Trophoblast cell (in vitro differentiated cells and primary cell): ENCODE results near the gene TRIM32. TPM values are rescaled to one million over a fixed set of nuclear protein-coding genes. Genes with fewer than 3 reads are reported as not detected.
A peak's percentile ranks its signal among the peaks of the same experiment; 100 is the strongest.

Experiments used
- DNase-seq, 2 donors: peaks; one replicate each; pipeline ENCODE4 v3.0.0-alpha.2; 2016
- H2AFZ ChIP-seq: 2 replicates; pipeline ENCODE4 v1.6.1; 2013; ENCODE audit warnings: low read length, moderate library complexity, mild to moderate bottlenecking; ENCODE audit not compliant: insufficient read depth, poor library complexity
- H2AK5ac ChIP-seq: 2 replicates; pipeline ENCODE4 v1.6.1; 2013; ENCODE audit warnings: mild to moderate bottlenecking, low read length
- H2BK120ac ChIP-seq: 2 replicates; pipeline ENCODE4 v1.6.1; 2013; ENCODE audit warnings: low read length, mild to moderate bottlenecking, moderate library complexity; ENCODE audit not compliant: insufficient read depth, poor library complexity
- H2BK12ac ChIP-seq: 2 replicates; pipeline ENCODE4 v1.6.1; 2013; ENCODE audit warnings: mild to moderate bottlenecking, low read length, moderate library complexity
- H2BK5ac ChIP-seq: 2 replicates; pipeline ENCODE4 v1.6.1; 2013; ENCODE audit warnings: low read length, low read depth, moderate library complexity, mild to moderate bottlenecking; ENCODE audit not compliant: poor library complexity
- H3K14ac ChIP-seq: 2 replicates; pipeline ENCODE4 v1.6.1; 2013; ENCODE audit warnings: mild to moderate bottlenecking, low read length
- H3K18ac ChIP-seq: 2 replicates; pipeline ENCODE4 v1.6.1; 2013; ENCODE audit warnings: mild to moderate bottlenecking, low read length
- H3K23ac ChIP-seq: 2 replicates; pipeline ENCODE4 v1.6.1; 2013; ENCODE audit warnings: low read length
- H3K27ac ChIP-seq: 2 replicates; pipeline ENCODE4 v1.5.1; 2013; ENCODE audit warnings: low read depth, mild to moderate bottlenecking, inconsistent platforms, low read length, moderate library complexity
- H3K27me3 ChIP-seq: 2 replicates; pipeline ENCODE4 v1.6.1; 2013; ENCODE audit warnings: inconsistent platforms, mild to moderate bottlenecking, low read length, moderate library complexity; ENCODE audit not compliant: insufficient read depth
- H3K36me3 ChIP-seq, 2 experiments: 1 replicate in 1 of 2; 2 replicates in 1 of 2; pipeline ENCODE4 v1.6.1; 2013; ENCODE audit warnings: low read length in 2 of 2, mild to moderate bottlenecking in 2 of 2, moderate library complexity in 1 of 2; ENCODE audit not compliant: insufficient read depth in 2 of 2, control insufficient read depth in 1 of 2
- H3K4ac ChIP-seq: 2 replicates; pipeline ENCODE4 v1.6.1; 2013; ENCODE audit warnings: low read depth, mild to moderate bottlenecking, low read length, moderate library complexity
- H3K4me1 ChIP-seq, 2 experiments: 1 replicate in 1 of 2; 2 replicates in 1 of 2; pipeline ENCODE4 v1.6.1; 2013; ENCODE audit warnings: low read length in 2 of 2, mild to moderate bottlenecking in 2 of 2, moderate library complexity in 1 of 2; ENCODE audit not compliant: insufficient read depth in 2 of 2, control insufficient read depth in 1 of 2
- H3K4me2 ChIP-seq: 2 replicates; pipeline ENCODE4 v1.6.1; 2013; ENCODE audit warnings: inconsistent platforms, mild to moderate bottlenecking, low read length, moderate library complexity
- H3K4me3 ChIP-seq: 2 replicates; pipeline ENCODE4 v1.5.1; 2013; ENCODE audit warnings: mild to moderate bottlenecking, low read depth, low read length, inconsistent platforms
- H3K79me1 ChIP-seq: one replicate; pipeline ENCODE4 v1.6.1; 2013; ENCODE audit warnings: low read length
- H3K79me2 ChIP-seq: 2 replicates; pipeline ENCODE4 v1.6.1; 2013; ENCODE audit warnings: low read length, mild to moderate bottlenecking; ENCODE audit not compliant: control insufficient read depth, insufficient read depth, poor library complexity
- H3K9ac ChIP-seq: 2 replicates; pipeline ENCODE4 v1.6.1; 2013; ENCODE audit warnings: mild to moderate bottlenecking, low read length
- H3K9me3 ChIP-seq: 2 replicates; pipeline ENCODE4 v1.6.1; 2013; ENCODE audit warnings: low read depth, mild to moderate bottlenecking, control low read depth, inconsistent platforms, low read length; ENCODE audit not compliant: insufficient read depth
- H4K12ac ChIP-seq: 2 replicates; pipeline ENCODE4 v1.6.1; 2013; ENCODE audit warnings: low read depth, mild to moderate bottlenecking, low read length, moderate library complexity
- H4K8ac ChIP-seq: 2 replicates; pipeline ENCODE4 v1.6.1; 2013; ENCODE audit warnings: low read depth, mild to moderate bottlenecking, low read length, moderate library complexity
- H4K91ac ChIP-seq: one replicate; pipeline ENCODE4 v1.6.1; 2013; ENCODE audit warnings: low read depth, mild to moderate bottlenecking, low read length, moderate library complexity
- whole genome bisulfite sequencing: extraction: QIAGEN DNeasy Blood & Tissue Kit; methylation state at CpG from one replicate; pipeline ENCODE4 v1.1.7; 2013; ENCODE audit warnings: missing lambda C conversion rate; ENCODE audit not compliant: insufficient read length, insufficient coverage; ENCODE audit errors: extremely low coverage; 5-methylcytosine and 5-hydroxymethylcytosine counted together
- polyA plus RNA-seq: library from polyadenylated mRNA; stranded (reverse); fragments of 200-250 nt; gene quantifications from 2 replicates; pipeline ENCODE4 v1.2.3, GENCODE V29; 2013

The TRIM32 gene, protein sequence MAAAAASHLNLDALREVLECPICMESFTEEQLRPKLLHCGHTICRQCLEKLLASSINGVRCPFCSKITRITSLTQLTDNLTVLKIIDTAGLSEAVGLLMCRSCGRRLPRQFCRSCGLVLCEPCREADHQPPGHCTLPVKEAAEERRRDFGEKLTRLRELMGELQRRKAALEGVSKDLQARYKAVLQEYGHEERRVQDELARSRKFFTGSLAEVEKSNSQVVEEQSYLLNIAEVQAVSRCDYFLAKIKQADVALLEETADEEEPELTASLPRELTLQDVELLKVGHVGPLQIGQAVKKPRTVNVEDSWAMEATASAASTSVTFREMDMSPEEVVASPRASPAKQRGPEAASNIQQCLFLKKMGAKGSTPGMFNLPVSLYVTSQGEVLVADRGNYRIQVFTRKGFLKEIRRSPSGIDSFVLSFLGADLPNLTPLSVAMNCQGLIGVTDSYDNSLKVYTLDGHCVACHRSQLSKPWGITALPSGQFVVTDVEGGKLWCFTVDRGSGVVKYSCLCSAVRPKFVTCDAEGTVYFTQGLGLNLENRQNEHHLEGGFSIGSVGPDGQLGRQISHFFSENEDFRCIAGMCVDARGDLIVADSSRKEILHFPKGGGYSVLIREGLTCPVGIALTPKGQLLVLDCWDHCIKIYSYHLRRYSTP
- polyA plus RNA-seq, result 8.7 and 9.4 TPM in 2 replicates

DNA sequence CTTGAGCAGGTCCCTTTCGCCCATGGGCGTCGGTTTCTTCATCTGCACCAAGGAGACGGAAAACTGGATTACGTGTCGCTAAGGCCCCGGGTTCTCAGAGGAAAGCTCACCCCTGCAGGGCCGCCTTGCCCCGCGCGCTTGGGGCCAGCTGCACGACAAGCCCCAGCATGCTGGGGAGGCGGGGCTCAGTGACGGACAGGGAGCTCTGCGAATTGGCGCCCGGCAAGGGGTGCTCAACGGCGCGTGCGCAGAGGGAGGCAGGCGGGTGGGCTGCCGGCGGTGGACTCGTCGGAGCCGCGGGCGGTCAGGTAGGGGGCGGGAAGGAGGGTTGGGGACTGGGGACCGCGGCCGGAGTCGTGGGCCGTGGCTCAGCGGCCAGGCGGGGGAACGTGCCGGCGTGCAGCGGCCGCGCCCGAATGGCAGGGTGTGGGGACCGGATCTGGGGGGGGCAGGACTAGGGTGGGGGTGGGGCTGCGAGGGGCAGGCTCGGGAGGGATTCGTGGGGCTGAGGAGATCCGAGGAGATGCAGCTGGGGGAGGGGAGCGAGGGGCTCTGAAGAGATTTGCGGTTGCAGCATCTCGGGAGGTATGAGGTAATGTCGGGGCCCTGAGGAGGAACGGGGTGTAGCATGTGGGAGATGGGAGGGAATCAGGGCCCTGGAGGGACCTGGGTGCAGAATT is at the start of gene TRIM32:
TSS of gene TRIM32 (plus strand) at position 232 of the 680 bp plus-strand sequence. CDS start 10,438 bp downstream, outside the sequence.
- H3K4me3 ChIP-seq, result peak within 1 kb of the TSS; percentile 87
- no peaks in the 10 kb centered on the region for H3K36me3 ChIP-seq
- peak within 1 kb of the TSS; percentile 86 for H3K9ac ChIP-seq
- H3K23ac ChIP-seq, result no peak within 1 kb of the TSS
- peak within 1 kb of the TSS; percentile 87 for H3K18ac ChIP-seq
- H3K14ac ChIP-seq, result peak within 1 kb of the TSS; percentile 75
- H3K27me3 ChIP-seq, result no peaks in the 10 kb centered on the region
- peak within 1 kb of the TSS; percentile 18 for H2AK5ac ChIP-seq
- H2BK5ac ChIP-seq, result no peak within 1 kb of the TSS
- peak within 1 kb of the TSS; percentile 3 for H2BK12ac ChIP-seq
- H2BK120ac ChIP-seq, result peak within 1 kb of the TSS; percentile 21
- peak within 1 kb of the TSS; percentile 88 for H4K8ac ChIP-seq
- H3K9me3 ChIP-seq, result no peaks in the 10 kb centered on the region
- peak within 1 kb of the TSS; percentile 88 for H3K4me2 ChIP-seq
- no CpG with 5 or more reads among the region's 54 CpGs for WGBS
- H3K27ac ChIP-seq, result no peak within 1 kb of the TSS
- H3K79me1 ChIP-seq, result peaks cover 2% of the 10 kb centered on the region
- peaks cover 6% of the 10 kb centered on the region for H3K79me2 ChIP-seq
- H3K4ac ChIP-seq, result peak within 1 kb of the TSS; percentile 16
- peak; percentile 80 to 91 for DNase-seq
- H2AFZ ChIP-seq, result peak within 1 kb of the TSS; percentile 9
- peak within 1 kb of the TSS; percentile 21 for H4K12ac ChIP-seq
- H3K4me1 ChIP-seq, result peaks cover 9 to 13% of the 10 kb centered on the region in 2 experiments
- H4K91ac ChIP-seq, result peak within 1 kb of the TSS; percentile 58

GRCh38 chr9:116639251-116639741 is 47.8 kb upstream of the TRIM32 start:
- Histone ChIP-seq H2BK12ac (no peak overlapping the region), H3K4me3 (no peak overlapping the region), H3K27ac (no peak overlapping the region), H3K9ac (no peak overlapping the region), H3K27me3 (no peaks in the 10 kb centered on the region), H3K36me3 (no peaks in the 10 kb centered on the region), H3K79me1 (no peaks in the 10 kb centered on the region), H2BK120ac (no peak overlapping the region), H3K14ac (no peak overlapping the region), H3K23ac (no peak overlapping the region), H3K9me3 (no peaks in the 10 kb centered on the region), H4K12ac (no peak overlapping the region), H2BK5ac (no peak overlapping the region), H3K4me2 (no peak overlapping the region), H3K79me2 (no peaks in the 10 kb centered on the region), H2AFZ (no peak overlapping the region), H3K18ac (no peak overlapping the region), H2AK5ac (no peak overlapping the region), H4K91ac (no peak overlapping the region), H3K4ac (no peak overlapping the region), H4K8ac (no peak overlapping the region), H3K4me1 (no peaks in the 10 kb centered on the region)
- DNase-seq, result no peak

GRCh38 chr9:116641292-116642059 is 45.6 kb upstream of the TRIM32 start:
- Histone ChIP-seq H2AFZ (no peak overlapping the region), H2AK5ac (no peak overlapping the region), H3K4ac (no peak overlapping the region), H3K4me1 (no peaks in the 10 kb centered on the region), H2BK120ac (no peak overlapping the region), H3K9me3 (no peaks in the 10 kb centered on the region), H4K8ac (no peak overlapping the region), H3K4me2 (no peak overlapping the region), H2BK5ac (no peak overlapping the region), H3K23ac (no peak overlapping the region), H3K9ac (no peak overlapping the region), H3K79me2 (no peaks in the 10 kb centered on the region), H3K36me3 (no peaks in the 10 kb centered on the region), H3K27ac (no peak overlapping the region), H3K79me1 (no peaks in the 10 kb centered on the region), H3K18ac (no peak overlapping the region), H4K91ac (no peak overlapping the region), H2BK12ac (no peak overlapping the region), H3K27me3 (no peaks in the 10 kb centered on the region), H3K14ac (no peak overlapping the region), H3K4me3 (no peak overlapping the region), H4K12ac (no peak overlapping the region)
- WGBS, result no CpG with 5 or more reads among the region's 2 CpGs
- no peak for DNase-seq

GRCh38 chr9:116643691-116644090 is 43.4 kb upstream of the TRIM32 start:
- Histone ChIP-seq H3K18ac (no peak overlapping the region), H3K79me2 (no peaks in the 10 kb centered on the region), H2AFZ (no peak overlapping the region), H2BK5ac (no peak overlapping the region), H3K23ac (no peak overlapping the region), H3K9ac (no peak overlapping the region), H4K12ac (no peak overlapping the region), H3K4ac (no peak overlapping the region), H3K36me3 (no peaks in the 10 kb centered on the region), H3K4me2 (no peak overlapping the region), H2BK120ac (no peak overlapping the region), H2BK12ac (no peak overlapping the region), H4K8ac (no peak overlapping the region), H3K27ac (no peak overlapping the region), H3K4me3 (no peak overlapping the region), H2AK5ac (no peak overlapping the region), H3K4me1 (peaks cover 0 to 2% of the 10 kb centered on the region in 2 experiments), H4K91ac (no peak overlapping the region), H3K14ac (no peak overlapping the region), H3K79me1 (no peaks in the 10 kb centered on the region), H3K27me3 (no peaks in the 10 kb centered on the region), H3K9me3 (no peaks in the 10 kb centered on the region)
- no CpG with 5 or more reads among the region's 1 CpG for WGBS
- no peak for DNase-seq
